Hematopoietic multipotent progenitor cell treated with erythropoietin and hydrocortisone succinate and interleukin-3 and kit ligand, for 6 days (in vitro differentiated cells): Measurements from ENCODE around the gene F2RL3.
A peak's percentile ranks its signal among the peaks of the same experiment; 100 is the strongest.

Source experiments
- DNase-seq: peaks from one replicate; pipeline ENCODE4 v3.0.0-alpha.2; 2015

The F2RL3 gene

DNA sequence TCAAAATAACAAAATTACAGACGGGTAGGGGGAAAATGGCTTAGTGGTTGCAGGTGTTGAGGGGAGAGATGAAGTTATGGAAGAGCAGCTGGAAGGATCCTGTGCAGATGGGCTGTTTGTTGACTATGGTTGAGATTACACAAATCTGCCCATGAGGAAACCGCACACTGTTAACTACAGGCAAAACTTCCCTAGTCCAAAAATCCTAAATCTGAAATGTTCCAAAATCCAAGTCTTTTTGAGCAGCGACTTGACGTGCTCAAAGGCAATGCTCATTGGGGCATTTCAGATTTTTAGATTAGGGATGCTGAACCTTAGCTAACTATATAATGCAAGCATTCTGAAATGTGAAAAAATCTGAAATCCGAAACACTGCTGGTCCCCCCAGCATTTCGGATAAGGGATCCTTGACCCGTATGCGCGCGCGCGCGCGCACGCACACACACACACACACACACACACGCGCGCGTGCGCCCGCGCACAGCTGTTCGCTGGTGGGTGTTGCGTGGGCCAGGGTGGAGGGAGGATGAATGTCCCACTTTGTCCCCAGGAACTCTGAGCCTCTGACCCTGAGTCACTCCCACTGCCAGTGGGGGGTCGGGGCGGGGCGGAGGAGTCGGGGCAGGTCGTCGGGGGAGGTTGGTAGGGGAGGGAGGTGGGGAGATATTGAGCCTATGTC, 6.8 kb downstream of the F2RL3 start:
- no peak for DNase-seq

DNA sequence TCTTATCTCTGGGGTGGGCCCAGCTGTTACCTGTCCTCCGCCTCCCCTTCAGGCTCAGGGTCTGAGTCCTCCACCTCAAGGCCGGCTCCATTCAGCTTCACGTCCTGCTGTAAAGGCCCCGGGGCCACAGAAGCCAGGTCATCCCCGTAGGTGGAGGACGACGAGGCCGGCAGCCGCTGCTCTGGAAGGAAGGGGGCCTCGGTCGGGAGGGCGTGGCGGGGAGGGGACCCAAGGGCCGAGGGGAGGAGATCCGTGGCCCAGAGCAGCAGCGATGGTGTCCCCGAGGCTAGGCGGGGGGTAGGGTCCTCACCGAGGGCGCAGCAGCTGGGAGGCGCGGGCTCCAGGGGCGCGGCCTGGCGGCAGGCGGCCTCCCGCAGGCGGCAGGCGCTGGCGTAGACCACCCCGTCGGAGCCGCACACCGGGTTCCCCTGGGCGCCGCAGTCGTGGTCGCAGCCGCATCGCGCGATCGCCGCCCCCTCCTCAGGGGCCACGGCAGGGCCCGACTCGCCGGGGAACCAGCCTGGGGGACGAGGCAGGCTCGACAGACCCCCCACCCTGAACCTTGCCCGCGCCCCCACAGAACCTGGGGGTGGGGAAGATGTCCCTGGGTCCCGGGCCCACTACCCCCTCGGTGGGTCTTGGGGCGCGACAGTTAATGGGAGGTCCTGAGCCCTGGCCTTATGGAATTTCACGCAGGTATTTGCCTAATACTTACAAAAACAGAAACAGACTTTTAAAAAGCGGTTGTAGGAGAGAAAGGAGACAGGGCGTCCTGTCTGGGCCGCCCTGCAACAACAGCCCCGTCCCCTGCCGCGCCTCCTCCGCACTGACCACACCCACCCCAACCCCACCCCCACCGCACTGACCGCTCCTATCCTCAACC, 7.6 kb downstream of the F2RL3 start:
- peak; percentile 47 for DNase-seq

DNA sequence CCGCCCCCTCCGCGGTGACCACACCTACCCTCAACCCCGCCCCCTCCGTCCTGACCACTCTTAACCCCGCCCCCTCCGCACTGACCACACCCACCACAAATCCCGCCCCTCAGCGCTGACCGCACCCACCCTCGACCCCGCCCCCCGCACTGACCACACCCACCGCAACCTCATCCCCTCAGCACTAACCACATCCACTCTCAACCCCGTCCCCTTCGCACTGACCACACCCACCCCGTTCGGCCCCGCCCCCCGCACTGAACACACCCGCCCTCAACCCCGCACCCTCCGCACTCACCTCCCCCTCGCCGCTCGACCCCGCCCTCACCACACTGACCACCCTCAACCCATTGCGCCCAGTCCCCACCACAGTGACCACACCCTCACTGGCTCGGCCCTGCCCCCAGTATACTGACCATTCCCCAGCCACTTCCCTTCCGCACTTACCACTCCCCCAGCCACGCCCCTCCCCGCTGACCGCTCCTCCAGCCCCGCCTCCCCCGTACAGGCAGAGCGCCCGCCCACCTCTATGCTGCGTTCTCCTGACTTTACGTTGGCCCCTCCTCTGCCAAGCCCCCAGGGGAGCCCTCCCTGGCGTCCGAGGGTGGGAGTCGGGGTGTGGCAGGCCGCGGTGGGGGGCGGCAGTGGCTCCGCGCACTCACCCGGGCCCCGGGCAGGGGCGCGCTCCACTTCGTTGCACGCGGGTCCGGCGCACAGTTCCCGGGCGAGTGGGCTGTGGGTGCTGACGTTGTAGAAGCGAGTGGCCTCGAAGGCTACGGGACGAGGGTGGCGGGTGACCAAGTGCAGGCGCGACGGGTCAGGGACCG, 8.4 kb downstream of the F2RL3 start:
- DNase-seq = peak; percentile 91

DNA sequence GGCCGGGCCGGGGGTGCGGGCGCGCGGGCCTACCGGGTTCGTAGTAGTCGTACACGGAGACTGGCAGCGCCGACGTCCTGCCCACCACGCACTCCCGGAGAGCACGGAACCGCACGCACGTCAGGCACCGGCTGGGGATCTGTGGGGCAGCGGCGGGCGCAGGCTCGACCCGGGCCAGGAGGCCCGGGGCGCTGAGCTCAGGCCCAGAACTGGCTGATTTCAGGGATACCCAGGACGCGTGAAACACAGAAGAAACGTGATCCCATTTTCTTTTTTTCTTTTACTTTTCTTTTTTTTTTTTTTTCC, 9.0 kb downstream of the F2RL3 start:
- no peak for DNase-seq

DNA sequence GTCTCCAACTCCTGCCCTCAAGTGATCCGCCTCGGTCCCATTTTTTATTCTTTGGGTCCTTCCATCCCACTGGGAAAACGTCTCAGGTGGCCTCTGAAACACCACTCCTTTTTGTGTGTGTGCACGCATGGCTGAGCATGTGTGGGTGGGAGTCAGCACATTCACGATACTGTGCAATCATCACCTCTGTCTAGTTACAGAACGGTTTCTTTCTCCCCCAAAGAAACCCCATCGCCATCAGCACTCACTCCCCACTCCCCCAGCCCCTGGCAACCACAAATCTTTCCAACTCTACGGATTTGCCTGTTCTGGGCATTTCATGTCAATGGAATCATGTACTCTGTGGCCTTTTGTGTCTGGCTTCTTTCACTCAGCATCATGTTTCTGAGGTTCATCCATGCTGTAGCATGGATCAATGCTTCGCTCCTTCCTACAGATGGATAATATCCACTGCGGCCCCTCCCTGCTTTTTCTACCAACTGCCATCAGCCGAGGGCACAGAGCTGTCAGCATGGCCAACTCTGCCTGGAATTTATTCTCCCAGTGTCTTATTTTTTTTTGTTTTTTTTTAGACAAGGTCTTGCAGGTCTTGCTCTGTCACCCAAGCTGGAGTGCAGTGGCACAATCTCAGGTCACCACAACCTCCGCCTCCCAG, 9.7 kb downstream of the F2RL3 start:
- no peak for DNase-seq

DNA sequence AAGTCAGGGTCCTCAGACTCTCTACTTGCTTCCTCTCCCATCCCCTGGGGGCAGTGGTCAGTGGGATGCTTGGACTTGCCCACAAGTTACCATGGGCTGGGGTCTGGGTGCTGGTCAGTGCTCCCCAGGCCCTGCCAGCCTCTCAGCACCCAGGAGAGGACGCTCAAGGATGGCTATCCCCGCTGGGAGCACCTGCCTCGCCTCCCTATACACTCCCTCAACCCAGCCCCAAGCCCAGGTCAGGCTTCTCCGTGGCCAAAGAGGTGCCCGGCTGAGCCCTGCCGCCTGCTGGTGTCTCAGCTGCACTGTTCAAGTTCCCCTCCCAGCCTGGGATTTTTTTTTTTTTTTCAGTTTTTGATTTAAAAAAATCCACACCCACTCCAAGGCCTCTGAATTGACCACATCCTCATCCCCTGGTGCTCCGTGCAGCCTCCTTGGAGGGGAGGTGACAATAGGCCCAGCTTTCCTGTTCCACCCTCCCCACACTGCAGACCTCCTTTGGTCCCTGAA, 10.8 kb downstream of the F2RL3 start:
- peak; percentile 81 for DNase-seq

DNA sequence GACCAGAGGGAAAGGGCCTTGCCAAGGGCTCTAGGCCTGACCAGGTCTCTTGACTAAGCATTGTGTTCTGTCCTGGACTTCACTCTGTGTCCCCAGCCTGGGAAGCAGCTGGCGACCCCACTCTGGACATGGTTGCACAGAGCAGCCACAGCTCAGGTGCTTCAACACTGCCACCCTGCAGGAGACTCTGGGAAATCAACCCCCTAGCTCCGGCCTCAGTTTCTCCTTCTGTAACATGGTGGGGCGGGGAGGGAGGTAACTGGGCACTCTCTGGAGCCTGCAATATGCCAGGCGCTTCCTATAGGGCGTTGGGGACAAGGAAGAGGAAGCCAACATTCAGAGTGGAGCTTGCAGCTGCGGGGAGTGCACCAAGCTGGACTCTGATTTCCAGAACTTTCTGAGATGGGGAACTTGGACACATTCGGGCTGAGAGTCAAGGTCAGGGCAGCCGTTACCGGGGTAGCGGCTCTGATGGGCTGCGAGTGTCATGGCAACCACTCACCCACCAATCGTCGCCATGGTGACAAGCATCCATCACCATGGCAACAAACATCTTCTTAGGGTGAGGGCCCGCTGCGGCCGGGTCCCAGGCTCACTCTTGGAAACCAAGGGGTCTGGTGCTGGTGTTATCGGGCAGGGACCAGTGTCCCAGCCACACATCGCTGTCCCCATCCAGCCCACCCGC, 12.8 kb downstream of the F2RL3 start:
- no peak for DNase-seq

DNA sequence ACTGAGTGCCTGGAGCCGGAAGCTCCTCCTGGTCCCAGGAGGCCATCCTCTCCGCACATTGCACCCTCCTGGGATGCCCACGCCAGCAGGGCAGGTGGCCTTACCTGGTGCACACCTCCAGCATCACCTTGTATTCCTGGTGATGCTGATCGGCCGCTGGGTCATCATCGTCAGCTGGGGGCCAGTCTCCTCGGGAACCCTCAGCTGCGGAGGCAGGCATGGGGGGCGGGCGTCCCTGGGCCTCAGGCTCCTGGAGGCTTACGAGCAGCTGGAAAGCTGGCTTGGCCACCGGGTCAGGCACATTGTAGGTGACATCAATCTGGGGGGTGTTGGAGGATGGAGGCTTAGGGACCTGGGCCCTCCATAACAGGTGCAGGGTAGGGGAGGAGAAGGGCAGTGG, 13.7 kb downstream of the F2RL3 start:
- DNase-seq = no peak

DNA sequence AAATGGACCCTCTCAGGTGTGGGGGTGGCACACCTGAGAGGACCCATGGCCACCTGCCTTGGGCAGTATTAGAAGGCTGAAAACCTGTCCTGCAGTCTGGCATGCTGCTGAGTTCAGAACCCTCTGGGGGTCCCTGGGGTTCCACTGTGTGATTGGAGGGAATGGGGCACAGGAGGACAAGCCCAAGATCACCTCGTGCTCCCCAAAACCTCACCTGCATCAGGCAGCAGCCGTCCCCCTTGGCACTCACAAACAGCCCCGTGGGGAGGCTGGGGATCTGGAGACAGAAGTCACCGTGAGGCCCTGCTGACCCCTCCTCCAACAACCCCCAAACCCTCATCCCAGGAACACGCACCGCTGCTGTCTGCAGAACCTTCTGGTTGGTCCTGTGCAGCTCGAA, 14.5 kb downstream of the F2RL3 start:
- DNase-seq = no peak

DNA sequence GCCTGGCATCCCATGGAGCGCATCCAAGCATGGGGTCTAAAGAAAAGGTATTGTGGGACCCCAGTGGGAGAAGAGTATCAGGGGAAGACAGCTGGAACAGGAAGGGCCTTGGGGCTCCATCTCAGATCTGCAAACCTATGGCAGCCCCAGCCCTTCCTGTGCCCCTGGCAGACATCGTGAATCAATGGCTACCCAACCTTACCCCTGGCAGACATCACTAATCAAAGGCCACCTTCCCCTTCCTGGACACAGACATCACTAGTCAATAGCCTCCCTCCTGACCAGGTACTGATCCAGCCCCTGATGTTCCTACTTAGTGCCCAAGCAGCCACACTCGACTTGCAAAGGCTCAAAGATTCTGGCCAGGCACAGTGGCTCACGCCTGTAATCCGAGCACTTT, 15.8 kb downstream of the F2RL3 start:
- DNase-seq = no peak

DNA sequence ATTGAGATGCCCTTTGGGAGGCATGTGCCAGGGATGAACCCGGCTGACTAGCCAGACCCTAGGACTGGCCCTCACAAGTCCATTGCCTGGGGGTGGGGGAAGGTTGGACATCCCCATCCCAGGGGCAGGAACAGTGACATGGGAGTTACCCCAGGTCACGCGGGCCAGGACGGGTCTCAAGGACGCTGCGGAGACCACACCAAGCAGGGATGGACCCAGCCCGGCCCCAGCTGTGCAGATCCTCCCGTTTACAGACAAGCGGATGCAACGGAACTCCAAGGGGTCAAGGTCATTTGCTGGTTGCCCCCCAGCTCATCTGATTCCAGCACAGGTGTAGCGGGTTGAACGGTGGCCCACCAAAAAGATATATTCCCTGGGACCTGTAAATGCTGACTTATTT, 20.0 kb downstream of the F2RL3 start:
- no peak for DNase-seq

DNA sequence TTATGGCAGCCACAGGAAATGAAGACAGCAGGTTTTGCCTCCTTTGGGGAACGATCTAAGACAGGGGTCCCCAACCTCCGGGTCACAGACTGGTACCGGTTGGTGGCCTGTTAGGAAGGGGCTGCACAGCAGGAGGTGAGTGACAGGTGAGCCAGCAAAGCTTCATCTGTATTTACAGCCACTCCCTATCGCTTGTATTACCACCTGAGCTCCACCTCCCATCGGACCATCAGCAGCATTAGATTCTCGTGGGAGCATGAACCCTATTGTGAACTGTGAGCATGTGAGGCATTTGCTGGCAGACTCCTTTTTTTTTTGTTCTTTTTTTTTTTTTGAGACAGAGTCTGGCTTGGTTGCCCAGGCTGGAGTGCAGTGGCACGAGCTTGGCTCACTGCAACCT, 22.2 kb downstream of the F2RL3 start:
- no peak for DNase-seq

DNA sequence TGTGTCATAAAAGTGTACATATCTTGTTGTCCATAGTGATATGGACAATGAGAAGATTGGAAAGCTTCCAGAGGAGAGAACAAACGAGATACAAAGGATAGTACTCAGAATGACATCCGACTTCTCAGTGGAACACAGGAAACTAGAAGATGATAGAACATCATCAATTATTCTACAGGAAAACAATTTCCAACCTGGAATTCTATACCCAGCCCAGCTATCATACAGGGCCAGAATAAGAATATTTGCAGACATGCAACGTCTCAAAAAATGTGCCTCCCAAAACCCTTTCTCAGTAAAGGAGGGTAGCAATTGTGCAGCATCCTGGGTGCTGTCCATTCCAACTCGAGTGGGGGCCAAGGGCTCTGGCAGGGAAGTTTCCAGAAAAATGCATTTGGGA, 24.0 kb downstream of the F2RL3 start:
- DNase-seq = no peak

DNA sequence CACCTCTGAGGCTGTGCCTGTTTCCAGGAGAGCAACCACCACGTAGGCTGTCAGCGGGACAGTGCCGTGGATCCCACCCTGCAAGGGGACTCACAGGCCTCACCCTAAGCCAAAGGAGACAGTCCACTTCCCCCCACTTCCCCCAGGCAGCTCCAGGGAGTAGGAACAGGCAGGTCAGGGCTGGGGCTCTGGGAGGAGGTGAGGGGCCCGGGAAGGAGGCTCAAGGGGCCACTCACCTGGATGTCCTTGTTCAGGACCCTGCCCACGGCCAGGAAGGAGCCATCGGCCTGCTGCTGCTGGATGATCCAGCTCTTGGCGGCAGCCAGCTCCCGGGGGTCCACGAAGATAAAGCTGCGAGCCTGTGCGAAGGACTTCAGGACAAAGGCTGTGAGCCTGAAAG, 25.6 kb downstream of the F2RL3 start:
- DNase-seq = no peak

DNA sequence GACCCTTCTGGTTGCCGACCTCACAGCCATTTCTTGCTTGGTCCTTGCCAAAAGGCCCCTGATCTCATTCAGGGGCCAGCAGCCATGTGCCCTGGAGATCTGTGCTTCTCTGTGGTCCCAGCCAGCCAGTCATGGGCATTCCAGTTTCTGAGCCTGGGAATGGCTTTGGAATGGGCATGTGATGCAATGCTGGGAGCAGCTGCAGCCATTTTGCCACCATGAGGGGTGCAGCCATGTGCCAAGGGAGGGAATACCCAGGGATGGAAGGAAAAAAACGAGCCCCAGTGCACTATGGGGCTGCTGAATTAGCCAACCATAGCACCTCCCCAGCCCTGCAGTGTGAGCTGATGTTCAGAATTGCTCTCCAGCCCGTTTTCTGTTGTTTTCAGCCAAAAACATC, 26.3 kb downstream of the F2RL3 start:
- no peak for DNase-seq

DNA sequence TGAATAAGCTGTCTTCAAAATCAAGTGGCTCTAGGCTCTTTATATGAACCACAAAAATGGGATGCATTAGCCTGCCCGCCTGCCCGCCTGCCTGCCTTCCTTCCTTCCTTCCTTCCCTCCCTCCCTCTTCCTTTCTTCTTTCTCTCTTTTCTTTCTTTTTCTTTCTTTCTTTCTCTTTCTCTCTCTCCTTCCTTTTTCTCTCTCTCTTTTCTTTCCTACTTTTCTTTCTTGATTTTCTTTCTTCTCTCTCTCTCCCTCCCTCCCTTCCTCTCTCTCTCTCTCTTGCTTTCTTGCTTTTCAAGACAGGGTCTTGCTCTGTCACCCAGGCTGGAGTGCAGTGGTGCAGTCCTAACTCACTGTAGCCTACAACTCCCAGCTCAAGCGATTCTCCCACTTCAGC, 26.9 kb downstream of the F2RL3 start:
- DNase-seq = no peak

DNA sequence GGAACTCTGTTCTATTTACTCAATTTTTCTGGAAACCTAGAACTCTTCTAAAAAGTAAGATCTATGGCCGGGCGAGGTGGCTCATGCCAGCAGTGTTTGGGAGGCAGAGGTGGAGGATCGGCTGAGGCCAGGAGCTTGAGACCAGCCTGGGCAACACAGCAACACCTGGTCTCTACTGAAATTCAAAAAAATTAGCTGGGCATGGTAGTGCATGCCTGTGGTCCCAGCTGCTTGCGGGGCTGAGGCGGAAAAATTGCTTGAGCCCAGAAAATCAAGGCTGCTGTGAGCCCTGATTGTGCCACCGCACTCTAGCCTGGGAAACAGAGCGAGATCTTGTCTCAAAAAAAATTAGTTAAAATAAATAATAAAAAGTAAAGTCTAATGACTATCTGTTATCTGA, 28.6 kb downstream of the F2RL3 start:
- no peak for DNase-seq

DNA sequence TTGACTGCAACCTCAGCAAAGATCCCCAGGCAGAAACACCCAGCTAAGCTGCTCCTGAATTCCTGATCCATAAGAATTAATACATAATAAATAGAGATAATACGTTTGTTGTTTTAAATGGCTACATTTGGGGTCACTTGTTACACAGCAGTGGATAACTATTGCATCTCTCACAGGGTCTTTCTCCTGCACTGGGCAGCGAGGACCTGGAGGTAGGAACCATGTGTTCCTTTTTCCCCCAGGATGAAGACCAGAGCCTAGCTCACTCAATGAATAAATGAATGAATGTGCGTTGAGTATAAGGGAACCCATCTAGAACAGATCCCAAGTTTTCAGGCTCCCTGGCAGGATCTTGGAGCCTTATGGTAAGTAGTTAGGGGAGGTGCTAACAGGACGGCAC, 30.7 kb downstream of the F2RL3 start:
- DNase-seq = no peak

DNA sequence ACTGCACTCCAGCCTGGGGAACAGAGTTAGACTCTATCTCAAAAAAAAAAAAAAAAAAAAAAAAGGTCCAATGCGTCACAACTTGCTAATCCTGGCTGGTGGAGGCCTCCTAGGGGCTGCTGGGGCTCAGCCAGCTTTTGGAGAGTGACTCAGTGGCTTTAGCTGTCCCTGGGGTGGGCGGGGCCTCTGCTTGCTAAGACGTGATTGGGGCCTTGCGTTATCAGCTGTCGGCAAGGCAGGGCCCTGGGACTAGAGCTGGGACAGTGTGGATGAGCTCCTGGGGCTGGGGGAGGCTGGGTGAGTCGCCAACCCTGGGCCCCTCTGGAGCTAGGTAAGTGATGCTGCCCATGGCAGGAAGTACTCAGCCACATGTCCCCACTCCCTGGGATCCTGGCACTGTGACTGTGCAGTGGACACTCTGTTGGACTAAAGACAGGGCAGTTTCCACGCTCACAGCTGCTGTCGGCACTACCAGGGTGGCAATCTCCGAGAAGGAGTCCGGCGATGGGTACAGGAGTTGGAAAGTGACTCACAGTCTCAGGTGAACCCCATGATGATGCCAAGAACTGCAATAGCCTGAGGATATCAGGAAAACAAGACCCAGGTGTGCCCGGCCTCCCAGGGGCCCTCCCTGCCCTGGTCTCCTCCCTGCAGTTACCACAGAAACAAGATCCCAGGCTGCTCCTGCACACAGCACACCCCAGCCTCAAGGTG, 32.2 kb downstream of the F2RL3 start:
- peak; percentile 70 for DNase-seq

DNA sequence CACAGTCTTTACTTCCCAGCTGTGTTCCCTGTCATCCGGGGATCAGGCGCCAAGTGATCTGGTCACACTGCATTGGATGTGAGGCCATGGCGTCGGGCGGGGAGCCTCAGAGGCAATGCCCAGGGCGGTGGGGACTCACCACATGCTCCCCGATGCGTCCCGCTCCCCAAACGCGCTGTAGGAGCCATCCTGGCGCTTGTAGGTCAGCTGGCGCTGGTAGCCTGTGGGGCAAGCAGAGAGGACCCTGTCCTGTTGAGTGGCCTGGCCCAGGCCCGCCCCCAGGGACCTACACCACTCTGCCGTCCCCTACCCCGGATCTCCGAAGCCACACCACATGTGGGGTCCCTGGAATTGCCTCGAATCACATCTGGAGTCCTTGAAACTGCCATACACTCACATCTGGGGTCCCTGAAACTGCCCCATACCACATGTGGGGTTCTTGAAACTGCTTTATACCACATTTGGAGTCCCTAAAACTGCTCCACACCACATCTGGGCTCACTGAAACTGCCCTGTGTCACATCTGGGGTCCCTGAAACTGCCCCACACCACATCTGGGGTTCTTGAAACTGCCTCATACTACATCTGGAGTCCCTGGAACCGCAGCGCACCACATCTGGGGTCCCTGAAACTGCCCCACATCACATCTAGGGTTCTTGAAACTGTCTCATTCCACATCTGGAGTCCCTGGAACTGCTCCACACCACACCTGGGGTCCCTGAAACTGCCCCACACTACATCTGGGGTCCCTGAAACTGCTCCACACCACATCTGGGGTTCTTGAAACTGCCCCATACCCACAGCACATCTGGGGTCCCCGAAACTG, 33.2 kb downstream of the F2RL3 start:
- no peak for DNase-seq

DNA sequence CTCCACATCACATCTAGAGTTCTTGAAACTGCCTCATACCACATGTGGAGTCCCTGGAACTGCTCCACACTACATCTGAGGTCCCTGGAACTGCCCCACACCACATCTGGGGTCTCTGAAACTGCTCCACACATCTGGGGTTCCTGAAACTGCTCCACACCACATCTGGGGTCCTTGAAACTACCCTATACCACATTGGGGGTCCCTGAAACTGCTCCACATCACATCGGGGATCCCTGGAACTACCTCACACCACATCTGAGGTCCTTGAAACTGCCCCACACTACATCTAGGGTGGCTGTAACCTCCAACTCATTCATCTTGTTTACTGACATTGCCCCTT, 33.8 kb downstream of the F2RL3 start:
- DNase-seq = no peak
